ENCODE measurements around the gene COL7A1. TPM values are rescaled to one million over a fixed set of nuclear protein-coding genes. Genes with fewer than 3 reads are reported as not detected.

Gene COL7A1
- total RNA-seq, 1 experiment from 2014 or later, result 91.2 TPM

- no peak overlapping the region for H2AFZ ChIP-seq
- intact Hi-C loops (cut with micrococcal nuclease; ENCODE audit: unreplicated experiment), result no loop called here
- no peaks in the 10 kb centered on the region for H3K9me2 ChIP-seq (ENCODE audit: insufficient read depth)
- H3K4me3 ChIP-seq, result no peak overlapping the region
- TF ChIP-seq CTCF (conservative IDR thresholded peaks at IDR 0.05) (no peak), EZH2 (IDR thresholded peaks at IDR 0.05; ENCODE audit: low read depth) (no peak)
- H3K4me1 ChIP-seq (replicated peaks; ENCODE audit: insufficient read depth), result no peaks in the 10 kb centered on the region
- CTCF ChIA-PET, result interaction anchor here (0.7 kb wide), 1 partner anchor 30 kb away, joined by 5 read pairs; no protein-coding TSS in a partner anchor
- H3K27me3 ChIP-seq (ENCODE audit: insufficient read depth, low read depth), result no peaks in the 10 kb centered on the region
- H3K79me2 ChIP-seq (ENCODE audit: low read depth), result no peaks in the 10 kb centered on the region
- no peaks in the 10 kb centered on the region for H3K36me3 ChIP-seq (ENCODE audit: low read depth)
- DNase-seq, result no peak
- no peaks in the 10 kb centered on the region; the same call in 1 of the 2 replicates for H4K20me1 ChIP-seq (ENCODE audit: insufficient read depth)
- no peaks in the 10 kb centered on the region for H3K9me3 ChIP-seq (ENCODE audit: insufficient read depth, low read depth)
- POLR2A ChIA-PET (ENCODE audit: unreplicated experiment), result no interaction called here
- no peak overlapping the region for H3K4me2 ChIP-seq
- H3F3A ChIP-seq (ENCODE audit: insufficient read depth, low read depth), result no peaks in the 10 kb centered on the region
- no peak overlapping the region for H3K27ac ChIP-seq
- no TSS peak for BruUV-seq (replicated peaks)
Observed at GRCh38 chr3:48536785-48537184, 58.3 kb downstream of the COL7A1 start.

DNA sequence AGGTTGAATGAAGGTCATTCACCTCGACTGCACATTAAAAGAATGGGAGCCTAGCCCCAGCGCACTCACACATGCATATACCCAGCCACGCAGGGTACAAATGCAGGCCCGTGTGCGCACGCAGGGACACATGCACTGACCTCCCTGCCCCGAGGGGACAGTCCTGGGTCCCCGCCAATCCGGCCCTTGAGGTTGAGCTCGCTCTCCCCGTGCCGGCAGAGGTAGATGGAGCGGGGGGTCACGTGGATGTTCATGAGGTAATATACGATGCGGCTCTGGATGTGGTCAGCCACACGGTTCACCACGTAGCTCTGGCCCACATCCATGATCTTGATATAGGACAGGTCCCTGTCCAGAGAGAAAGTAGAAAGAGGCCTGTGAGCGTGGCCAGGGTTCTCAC, 59.0 kb downstream of the COL7A1 start:
- no peaks in the 10 kb centered on the region for H3K27me3 ChIP-seq (ENCODE audit: insufficient read depth, low read depth)
- no peaks in the 10 kb centered on the region for H3K9me3 ChIP-seq (ENCODE audit: insufficient read depth, low read depth)
- no TSS peak for BruUV-seq (replicated peaks)
- intact Hi-C loops (cut with micrococcal nuclease; ENCODE audit: unreplicated experiment), result no loop called here
- no peak overlapping the region for H3K27ac ChIP-seq
- DNase-seq, result no peak
- POLR2A ChIA-PET (ENCODE audit: unreplicated experiment), result no interaction called here
- no peaks in the 10 kb centered on the region for H3K79me2 ChIP-seq (ENCODE audit: low read depth)
- no peak overlapping the region for H3K4me2 ChIP-seq
- no peak overlapping the region for H2AFZ ChIP-seq
- TF ChIP-seq EZH2 (IDR thresholded peaks at IDR 0.05; ENCODE audit: low read depth) (no peak), CTCF (conservative IDR thresholded peaks at IDR 0.05) (no peak)
- no peaks in the 10 kb centered on the region for H3F3A ChIP-seq (ENCODE audit: insufficient read depth, low read depth)
- H3K4me3 ChIP-seq, result no peak overlapping the region
- H3K36me3 ChIP-seq (ENCODE audit: low read depth), result no peaks in the 10 kb centered on the region
- H3K4me1 ChIP-seq (replicated peaks; ENCODE audit: insufficient read depth), result no peaks in the 10 kb centered on the region
- CTCF ChIA-PET, result no interaction called here
- no peaks in the 10 kb centered on the region; the same call in 1 of the 2 replicates for H4K20me1 ChIP-seq (ENCODE audit: insufficient read depth)
- no peaks in the 10 kb centered on the region for H3K9me2 ChIP-seq (ENCODE audit: insufficient read depth)

DNA sequence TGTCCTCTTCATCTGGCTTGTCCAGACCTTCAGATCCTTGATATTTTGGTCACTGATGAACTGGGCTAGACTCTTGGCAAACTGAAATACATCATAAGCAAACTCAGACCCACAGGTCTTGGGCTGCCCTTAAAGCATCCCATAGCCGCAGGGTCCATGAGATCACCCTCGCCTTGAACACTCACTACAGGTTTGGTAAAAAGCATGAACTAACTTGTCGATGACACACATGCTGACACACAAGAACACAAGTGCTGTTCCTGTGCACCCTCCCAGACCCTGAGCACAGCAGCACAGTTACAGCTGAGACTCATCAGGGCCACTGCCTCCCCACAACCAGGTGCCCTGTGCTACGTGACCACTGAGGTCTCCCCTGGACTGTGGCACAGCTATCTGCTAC, 59.6 kb downstream of the COL7A1 start:
- Histone ChIP-seq H3F3A (ENCODE audit: insufficient read depth, low read depth) (0 out of 2 replicates have a peak, but pooled peaks cover 1% of the 10 kb centered on the region), H3K36me3 (ENCODE audit: low read depth) (no peaks in the 10 kb centered on the region), H3K27ac (no peak overlapping the region), H3K9me2 (ENCODE audit: insufficient read depth) (no peaks in the 10 kb centered on the region), H3K79me2 (ENCODE audit: low read depth) (no peaks in the 10 kb centered on the region), H4K20me1 (ENCODE audit: insufficient read depth) (no peaks in the 10 kb centered on the region; the same call in 1 of the 2 replicates), H3K9me3 (ENCODE audit: insufficient read depth, low read depth) (no peaks in the 10 kb centered on the region), H3K27me3 (ENCODE audit: insufficient read depth, low read depth) (no peaks in the 10 kb centered on the region), H3K4me1 (replicated peaks; ENCODE audit: insufficient read depth) (no peaks in the 10 kb centered on the region), H2AFZ (no peak overlapping the region), H3K4me3 (no peak overlapping the region), H3K4me2 (no peak overlapping the region)
- TF ChIP-seq CTCF (conservative IDR thresholded peaks at IDR 0.05), result no peak
- intact Hi-C loops (cut with micrococcal nuclease; ENCODE audit: unreplicated experiment), result no loop called here
- no TSS peak for BruUV-seq (replicated peaks)
- ChIA-PET CTCF (no interaction called here), POLR2A (ENCODE audit: unreplicated experiment) (no interaction called here)
- DNase-seq, result no peak
